HG03439 (cell line): ENCODE data around the gene PRRG4.
A peak's percentile ranks its signal among the peaks of the same experiment; 100 is the strongest.
"Not testable (repeated sequence)": the region's sequence is repeated elsewhere in the genome, so short reads cannot be mapped to it uniquely, and the experiment has no call there.

Source experiments
- ATAC-seq: cut with Tn5 transposase; IDR thresholded peaks from one replicate; pipeline ENCODE4 v1.9.1; 2021; ENCODE audit warnings: mild to moderate bottlenecking, moderate library complexity; ENCODE audit not compliant: unreplicated experiment

PRRG4 gene

DNA sequence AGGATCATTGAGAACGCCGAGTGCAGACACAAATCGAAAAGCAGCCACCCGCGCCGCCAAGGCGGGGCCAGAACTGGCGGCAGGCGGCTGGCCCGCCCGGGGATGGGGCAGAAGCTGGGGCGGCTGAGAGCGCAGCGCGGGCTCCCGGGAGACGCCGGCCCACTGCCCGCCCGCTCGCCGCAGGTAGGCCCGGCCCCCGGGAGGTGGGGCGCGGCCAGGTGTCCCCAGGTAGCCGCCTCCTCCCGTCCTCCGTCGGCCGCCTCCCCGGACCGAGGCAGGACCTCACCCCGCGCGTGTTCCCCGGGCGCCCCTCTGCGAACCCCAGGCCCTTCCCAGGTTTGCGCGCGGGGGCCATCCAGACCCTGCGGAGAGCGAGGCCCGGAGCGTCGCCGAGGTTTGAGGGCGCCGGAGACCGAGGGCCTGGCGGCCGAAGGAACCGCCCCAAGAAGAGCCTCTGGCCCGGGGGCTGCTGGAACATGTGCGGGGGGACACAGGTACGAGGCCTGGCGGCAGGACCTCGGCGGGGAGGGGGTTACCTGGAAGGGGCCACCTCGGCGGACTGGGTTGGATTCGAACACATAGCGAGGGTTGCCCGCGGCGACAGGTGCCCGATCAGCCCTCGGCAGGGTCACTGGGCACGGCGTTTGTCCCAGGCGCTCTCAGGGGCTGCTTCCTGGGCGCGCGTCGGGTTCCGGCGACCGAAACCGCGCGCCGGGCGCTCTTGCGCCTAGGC, at the start of gene PRRG4:
TSS of gene PRRG4 (plus strand) at position 248 of the 733 bp plus-strand sequence. CDS start 603 bp downstream, outside the sequence.
- ATAC-seq, result peak; percentile 83

- ATAC-seq, result not testable (repeated sequence)
Observed at GRCh38 chr11:32780839-32781238, 48.9 kb upstream of the PRRG4 start.

- no peak for ATAC-seq
Observed at GRCh38 chr11:32781721-32782120, 48.0 kb upstream of the PRRG4 start.

DNA sequence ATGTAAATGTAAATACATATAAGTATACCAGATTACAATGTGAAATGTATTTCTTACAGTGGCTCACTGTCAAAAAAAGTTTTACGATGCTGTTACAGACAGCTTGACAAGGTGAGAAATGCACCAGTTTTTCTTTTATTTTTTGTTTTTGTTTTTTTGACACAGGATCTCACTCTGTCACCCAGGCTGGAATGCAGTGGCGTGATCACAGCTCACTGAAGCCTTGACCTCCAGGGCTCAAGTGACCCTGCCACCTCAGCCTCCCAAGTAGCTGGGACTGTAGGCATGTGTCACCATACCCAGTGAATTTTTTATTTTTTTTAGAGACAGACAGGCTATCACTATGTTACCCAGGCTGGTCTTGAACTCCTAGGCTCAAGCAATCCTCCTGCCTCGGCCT, 44.5 kb upstream of the PRRG4 start:
- ATAC-seq, result no peak

DNA sequence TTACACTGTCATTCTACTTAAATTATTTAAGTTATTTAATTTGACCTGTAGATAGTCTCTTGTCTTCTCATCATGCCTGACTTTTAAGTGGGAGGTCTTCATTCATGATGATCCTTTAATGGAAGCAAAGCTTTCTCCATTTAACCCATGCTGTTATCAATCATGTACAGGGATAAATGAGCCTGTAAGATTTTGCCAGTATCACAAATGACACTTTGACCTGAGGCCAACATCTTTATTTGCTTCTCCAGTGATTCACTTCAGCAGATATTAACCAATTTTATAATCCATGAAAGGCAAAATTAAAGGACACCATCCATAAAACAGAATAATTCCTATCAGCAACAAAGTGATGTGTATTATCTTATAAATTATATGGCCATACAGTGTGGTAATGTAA, 42.9 kb upstream of the PRRG4 start:
- ATAC-seq, result no peak

- ATAC-seq, result no peak
Observed at GRCh38 chr11:32790916-32791315, 38.8 kb upstream of the PRRG4 start.

- ATAC-seq, result peak; percentile 23
Observed at GRCh38 chr11:32792111-32792947, 37.4 kb upstream of the PRRG4 start.

GRCh38 chr11:32792948-32793475, 36.7 kb upstream of the PRRG4 start:
- ATAC-seq, result peak; percentile 71

DNA sequence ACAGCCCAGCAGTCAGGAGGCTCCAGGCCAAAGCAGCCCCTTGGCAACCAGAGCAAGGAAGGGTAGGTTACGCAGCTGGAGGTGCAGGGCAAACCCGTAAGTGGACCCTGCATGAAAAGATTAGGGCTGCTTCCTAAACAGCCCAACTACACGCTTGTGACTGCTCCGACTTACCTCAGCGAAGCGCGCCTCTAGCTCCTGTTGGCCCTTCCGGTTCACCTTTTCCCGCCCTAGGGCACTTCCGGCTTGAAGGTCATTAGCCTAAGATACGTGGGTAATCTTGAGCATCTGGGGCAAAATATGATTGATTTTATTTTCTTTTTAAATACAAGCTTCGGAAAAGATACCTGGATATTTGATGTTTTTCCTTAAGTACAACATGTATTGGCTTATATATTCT, 35.3 kb upstream of the PRRG4 start, which contains the start of gene CCDC73:
TSS of gene CCDC73 (minus strand) at position 224 of the 400 bp plus-strand sequence. CDS start 34,419 bp downstream, outside the sequence.
- no peak for ATAC-seq

DNA sequence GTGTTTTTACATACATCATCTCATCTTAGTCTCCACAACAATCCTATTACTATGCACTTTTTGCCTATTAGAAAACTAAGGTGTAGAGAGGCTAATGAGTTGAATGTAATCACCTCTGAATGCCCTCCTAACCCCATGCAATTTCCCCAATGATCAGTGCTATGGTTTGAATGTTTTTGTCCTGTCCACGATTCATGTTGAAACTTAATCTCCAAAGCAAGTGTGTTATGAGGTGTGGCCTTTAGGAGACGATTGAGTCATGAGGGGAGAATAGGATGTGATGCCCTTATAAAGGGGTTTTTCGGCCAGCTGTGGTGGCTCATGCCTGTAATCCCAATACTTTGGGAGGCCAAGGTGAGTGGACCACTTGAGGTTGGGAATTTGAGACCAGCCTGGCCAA, 33.3 kb upstream of the PRRG4 start:
- no peak for ATAC-seq

DNA sequence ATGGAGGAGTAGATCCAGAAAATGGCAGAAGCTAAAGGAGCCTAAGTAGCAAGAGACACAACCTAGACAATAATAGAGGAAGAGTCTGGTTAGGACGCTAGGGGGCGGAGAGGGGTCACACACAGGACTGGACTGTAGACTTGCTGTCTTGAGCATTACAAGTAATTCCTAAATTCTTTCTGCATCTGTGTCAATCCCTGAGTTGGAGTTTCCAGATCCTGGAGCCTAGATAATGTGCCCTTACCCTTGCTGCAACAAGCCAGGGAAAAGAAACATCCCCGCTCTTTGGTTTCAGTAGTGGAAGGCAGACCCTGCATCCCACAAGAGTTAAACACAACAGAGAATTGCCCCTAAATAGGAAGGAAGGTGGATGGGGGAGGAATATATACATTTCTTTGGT, 20.4 kb upstream of the PRRG4 start:
- ATAC-seq, result peak; percentile 92

DNA sequence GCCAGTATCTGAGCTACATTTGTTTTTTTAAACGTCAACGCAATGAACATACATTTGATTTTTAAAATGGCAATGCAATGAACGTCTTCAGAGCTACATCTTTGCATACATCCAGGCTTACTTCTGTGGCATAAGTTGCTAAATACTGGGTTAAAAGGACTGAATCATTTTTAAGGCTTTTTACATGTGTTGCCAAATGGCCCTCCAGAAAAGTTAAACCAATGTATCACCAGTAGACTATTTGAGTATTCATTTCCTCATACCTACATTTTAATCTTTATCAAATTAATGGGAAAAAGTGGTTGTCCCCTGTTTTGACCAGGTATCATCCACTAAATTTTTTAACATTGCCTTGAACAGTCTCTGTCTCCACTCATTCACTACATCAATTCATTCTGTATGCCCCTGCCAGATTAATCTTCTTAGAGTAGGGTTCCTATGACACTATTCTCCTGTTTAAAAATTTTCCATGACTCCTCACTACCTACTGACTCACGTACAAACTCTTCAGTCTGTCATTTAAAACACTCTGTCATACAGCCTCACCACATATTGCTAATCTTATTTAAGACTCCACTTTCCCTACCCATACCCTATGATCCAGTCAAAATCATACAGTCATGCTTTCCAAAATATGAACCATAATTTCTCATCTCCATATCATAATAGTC, 12.4 kb upstream of the PRRG4 start:
- ATAC-seq, result no peak

DNA sequence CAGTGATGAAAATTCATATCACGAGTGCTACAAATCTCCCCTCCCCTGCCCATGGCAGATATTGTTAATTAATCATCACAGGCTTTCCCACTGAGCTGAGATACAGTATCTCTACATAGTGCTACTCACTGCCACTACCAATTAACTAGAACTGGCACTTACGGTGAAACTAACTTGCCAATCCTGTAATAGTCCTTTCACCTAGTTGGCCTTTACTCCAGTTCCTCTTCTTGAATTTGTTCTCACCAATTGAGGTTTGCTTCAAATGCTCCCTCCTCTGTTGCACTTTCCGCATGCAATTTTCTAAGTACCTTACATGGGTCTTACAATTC, 11.9 kb upstream of the PRRG4 start:
- no peak for ATAC-seq

- ATAC-seq, result no peak
Observed at GRCh38 chr11:32819187-32819586, 10.5 kb upstream of the PRRG4 start.

GRCh38 chr11:32820497-32820896, 9.2 kb upstream of the PRRG4 start:
- no peak for ATAC-seq

DNA sequence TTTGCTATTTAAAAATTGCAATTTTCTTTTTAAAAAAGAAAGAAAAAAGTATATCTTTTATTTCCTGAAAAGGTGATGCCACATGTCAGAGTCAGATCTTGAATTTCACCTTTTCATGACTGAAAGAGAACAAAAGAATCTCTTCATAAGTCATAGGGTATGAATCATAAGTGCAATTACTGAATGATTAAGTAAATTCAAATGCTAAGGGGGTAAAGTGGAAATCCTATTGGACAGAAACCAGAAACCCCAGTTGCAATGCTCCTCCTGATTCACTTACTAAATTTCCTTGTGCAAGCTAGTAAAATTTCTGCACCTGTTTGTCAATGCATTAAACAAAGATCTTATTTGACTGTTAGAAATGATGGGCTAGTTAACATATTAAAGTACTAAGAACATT, 8.2 kb upstream of the PRRG4 start:
- no peak for ATAC-seq

DNA sequence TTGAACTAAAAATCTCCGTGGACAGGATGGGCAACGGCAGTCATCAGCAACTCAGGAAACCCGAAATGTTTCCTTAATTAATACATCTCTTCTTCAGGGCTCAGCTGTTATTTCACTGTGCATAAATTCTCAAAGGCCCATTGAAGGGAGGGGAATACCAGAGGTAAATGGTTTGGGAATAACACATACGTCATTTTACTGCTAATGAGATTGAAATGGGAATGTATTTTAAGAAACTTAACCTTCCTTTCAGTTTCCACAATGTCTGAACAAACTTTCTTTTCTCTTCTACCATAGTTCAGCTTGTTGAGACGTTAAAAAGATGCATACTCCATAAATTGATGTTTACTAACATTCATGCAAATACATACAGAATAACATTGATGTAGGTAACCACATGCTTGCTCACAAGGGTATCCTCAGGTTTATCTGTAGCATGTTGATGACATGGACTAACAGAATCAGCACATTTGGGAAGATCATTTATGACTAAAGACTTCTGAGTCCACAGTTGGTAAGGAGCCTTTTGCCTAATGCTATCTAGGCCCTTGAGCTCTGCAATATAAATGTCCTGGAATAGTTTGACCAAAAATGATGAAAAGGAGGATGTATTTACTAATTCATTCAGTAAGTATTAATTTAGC, 7.7 kb upstream of the PRRG4 start:
- no peak for ATAC-seq

DNA sequence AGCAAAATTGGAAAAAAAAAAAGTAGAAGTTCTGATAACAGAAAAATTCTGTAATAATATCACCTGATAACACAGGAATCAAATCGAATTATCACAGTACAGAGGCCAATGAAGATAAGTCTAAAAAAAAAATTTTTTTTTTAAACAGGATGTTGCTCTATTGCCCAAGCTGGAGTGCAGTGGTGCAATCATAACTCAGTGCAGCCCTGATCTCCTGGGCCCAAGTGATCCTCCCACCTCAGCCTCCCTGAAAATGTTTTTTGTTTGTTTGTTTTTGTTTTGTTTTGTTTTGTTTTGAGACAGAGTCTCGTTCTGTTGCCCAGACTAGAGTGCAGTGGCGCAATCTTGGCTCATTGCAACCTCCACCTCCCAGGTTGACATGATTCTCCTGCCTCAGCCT, 6.1 kb upstream of the PRRG4 start:
- ATAC-seq, result not testable (repeated sequence)

GRCh38 chr11:32826113-32826512, 3.6 kb upstream of the PRRG4 start:
- no peak for ATAC-seq

- no peak for ATAC-seq
Observed at GRCh38 chr11:32827276-32827675, 2.5 kb upstream of the PRRG4 start.

DNA sequence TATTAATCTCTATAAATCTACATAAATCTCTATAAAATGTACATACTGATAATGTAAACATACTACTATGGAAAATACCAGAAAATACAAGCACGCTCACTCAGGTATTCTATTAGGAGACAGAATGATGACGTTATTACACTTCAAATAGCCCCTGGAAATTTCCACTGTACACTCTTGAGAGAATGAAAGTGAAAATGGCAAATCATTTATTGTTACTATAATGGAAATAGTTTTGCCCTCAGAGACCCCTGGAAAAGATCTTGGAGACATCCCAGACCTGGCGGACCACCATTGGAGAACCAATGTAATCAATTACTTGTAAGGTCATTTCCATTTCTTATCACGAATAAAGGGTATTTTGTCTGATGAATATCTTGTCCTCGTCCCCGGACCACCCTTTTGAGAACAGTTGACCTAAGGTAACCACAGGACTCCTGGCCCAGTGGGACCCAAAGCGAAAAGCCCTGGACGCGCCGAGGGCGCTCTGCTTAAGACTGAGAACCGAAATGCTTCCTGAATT, 509 bp upstream of the PRRG4 start:
- peak; percentile 36 for ATAC-seq
